Measurements from ENCODE around the gene INPP4A.

Gene INPP4A

GRCh38 chr2:98543842-98544241, 99.2 kb downstream of the INPP4A start:
- DNase-seq: no peak

- no peak for DNase-seq
Measured at GRCh38 chr2:98545591-98545990, 100.9 kb downstream of the INPP4A start.

GRCh38 chr2:98546186-98546585, 101.5 kb downstream of the INPP4A start:
- no peak for DNase-seq

- DNase-seq: no peak
Measured at GRCh38 chr2:98547092-98547790, 102.6 kb downstream of the INPP4A start.

- no peak for DNase-seq
Measured at GRCh38 chr2:98548920-98549818, 104.5 kb downstream of the INPP4A start.

- no peak for DNase-seq
Measured at GRCh38 chr2:98550165-98550564, 105.5 kb downstream of the INPP4A start.

GRCh38 chr2:98551316-98551715, 106.7 kb downstream of the INPP4A start:
- DNase-seq: peak; percentile 66

- no peak for DNase-seq
Measured at GRCh38 chr2:98552499-98553179, 108.0 kb downstream of the INPP4A start.

GRCh38 chr2:98554116-98554861, 109.6 kb downstream of the INPP4A start:
- no peak for DNase-seq

- no peak for DNase-seq
Measured at GRCh38 chr2:98555696-98556095, 111.0 kb downstream of the INPP4A start.

- peak; percentile 70 for DNase-seq
Measured at GRCh38 chr2:98556344-98557033, 111.8 kb downstream of the INPP4A start.

- DNase-seq: no peak
Measured at GRCh38 chr2:98558852-98559530, 114.3 kb downstream of the INPP4A start.

- DNase-seq: no peak
Measured at GRCh38 chr2:98559581-98559980, 114.9 kb downstream of the INPP4A start.

GRCh38 chr2:98560256-98560771, 115.7 kb downstream of the INPP4A start:
- DNase-seq: no peak

GRCh38 chr2:98561018-98561417, 116.4 kb downstream of the INPP4A start:
- no peak for DNase-seq

GRCh38 chr2:98561902-98562695, 117.4 kb downstream of the INPP4A start:
- no peak for DNase-seq

GRCh38 chr2:98563394-98563793, 118.7 kb downstream of the INPP4A start:
- no peak for DNase-seq

- DNase-seq: peak; percentile 79
Measured at GRCh38 chr2:98564541-98565132, 120.0 kb downstream of the INPP4A start.

GRCh38 chr2:98565286-98565860, 120.7 kb downstream of the INPP4A start:
- DNase-seq: no peak

- DNase-seq: no peak
Measured at GRCh38 chr2:98565941-98566340, 121.3 kb downstream of the INPP4A start.
